Left forelimb (tissue), 1 donor: ENCODE data around the gene SRCIN1.
A peak's percentile ranks its signal among the peaks of the same experiment; 100 is the strongest.
"Not testable (repeated sequence)": the region's sequence is repeated elsewhere in the genome, so short reads cannot be mapped to it uniquely, and the experiment has no call there.

Source experiments
- DNase-seq: peaks from one replicate; pipeline ENCODE4 v3.0.0-alpha.2; 2018; ENCODE audit warnings: low spot score

Gene SRCIN1

GRCh38 chr17:38542286-38542685, 63.5 kb downstream of the SRCIN1 start:
- DNase-seq = no peak

- DNase-seq = no peak
Measured at GRCh38 chr17:38541281-38541680, 64.5 kb downstream of the SRCIN1 start.

- no peak for DNase-seq
Measured at GRCh38 chr17:38540514-38541045, 65.2 kb downstream of the SRCIN1 start.

GRCh38 chr17:38539386-38539785, 66.4 kb downstream of the SRCIN1 start:
- no peak for DNase-seq

GRCh38 chr17:38538906-38539305, 66.8 kb downstream of the SRCIN1 start:
- DNase-seq = no peak

DNA sequence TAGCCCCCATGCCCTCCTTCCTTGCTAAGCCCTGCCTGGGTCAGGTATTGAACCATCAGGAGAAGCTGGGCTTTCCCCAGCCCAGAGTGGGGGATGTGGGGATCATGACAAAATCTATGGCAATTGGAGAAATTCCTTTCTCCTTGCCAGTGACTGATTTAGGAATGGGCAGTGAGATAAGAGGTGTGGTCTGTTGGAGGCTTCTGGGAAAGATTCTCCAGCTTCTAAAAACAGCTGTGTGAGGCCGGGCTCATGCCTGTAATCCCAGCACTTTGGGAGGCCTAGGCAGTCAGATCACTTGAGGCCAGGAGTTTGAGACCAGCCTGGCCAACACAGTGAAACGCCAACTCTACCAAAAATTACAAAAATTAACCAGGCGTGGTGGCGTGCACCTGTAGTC, 69.1 kb downstream of the SRCIN1 start:
- no peak for DNase-seq

GRCh38 chr17:38535886-38536285, 69.9 kb downstream of the SRCIN1 start:
- no peak for DNase-seq

- DNase-seq = no peak
Measured at GRCh38 chr17:38534498-38534885, 71.3 kb downstream of the SRCIN1 start.

GRCh38 chr17:38533866-38534497, 71.8 kb downstream of the SRCIN1 start:
- no peak for DNase-seq

DNA sequence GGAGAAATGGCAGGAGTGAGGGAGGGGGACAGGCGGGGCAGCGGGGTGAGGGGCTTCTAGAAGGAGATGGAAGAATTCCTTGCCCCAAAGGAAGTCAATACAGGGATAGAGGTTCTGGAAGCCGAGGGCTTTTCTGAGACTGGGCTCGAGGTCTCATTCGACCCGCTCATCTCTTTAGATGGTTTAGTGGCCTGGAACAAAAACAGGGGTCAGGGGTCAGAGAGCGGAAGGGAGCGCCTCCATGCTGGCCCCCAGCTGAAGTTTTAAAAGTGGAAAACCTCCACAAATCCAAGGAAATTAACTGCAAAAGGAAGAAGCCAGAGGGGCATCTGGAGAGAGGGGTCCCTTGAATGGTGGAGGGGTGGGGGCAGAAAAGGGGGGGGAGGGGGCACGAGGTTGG, 72.5 kb downstream of the SRCIN1 start:
- DNase-seq = no peak

GRCh38 chr17:38532451-38532850, 73.3 kb downstream of the SRCIN1 start:
- no peak for DNase-seq

- DNase-seq = not testable (repeated sequence)
Measured at GRCh38 chr17:38531761-38532160, 74.0 kb downstream of the SRCIN1 start.

GRCh38 chr17:38530856-38531255, 74.9 kb downstream of the SRCIN1 start:
- not testable (repeated sequence) for DNase-seq

DNA sequence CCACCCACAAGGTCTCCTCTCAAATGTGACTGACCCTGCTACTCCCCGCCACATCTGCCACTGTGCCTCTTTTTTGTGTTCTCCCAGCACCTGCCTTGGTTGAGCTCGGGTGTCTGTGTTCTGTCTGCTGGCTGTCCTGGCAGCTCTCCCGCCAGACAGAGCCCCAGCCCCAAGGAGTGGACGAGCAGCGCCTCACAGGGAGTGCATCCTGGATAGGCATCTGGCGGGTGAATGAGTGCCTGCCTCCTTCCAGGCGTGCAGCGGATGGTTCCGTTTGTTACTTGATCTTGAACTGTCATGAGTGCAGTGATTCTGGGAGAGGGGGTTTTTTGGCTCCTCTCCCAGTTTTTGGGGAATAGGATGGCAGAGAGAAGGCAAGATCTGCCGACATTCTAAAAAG, 77.6 kb downstream of the SRCIN1 start:
- not testable (repeated sequence) for DNase-seq

GRCh38 chr17:38526526-38526925, 79.2 kb downstream of the SRCIN1 start:
- DNase-seq = not testable (repeated sequence)

GRCh38 chr17:38512473-38513058, 93.2 kb downstream of the SRCIN1 start:
- no peak for DNase-seq

DNA sequence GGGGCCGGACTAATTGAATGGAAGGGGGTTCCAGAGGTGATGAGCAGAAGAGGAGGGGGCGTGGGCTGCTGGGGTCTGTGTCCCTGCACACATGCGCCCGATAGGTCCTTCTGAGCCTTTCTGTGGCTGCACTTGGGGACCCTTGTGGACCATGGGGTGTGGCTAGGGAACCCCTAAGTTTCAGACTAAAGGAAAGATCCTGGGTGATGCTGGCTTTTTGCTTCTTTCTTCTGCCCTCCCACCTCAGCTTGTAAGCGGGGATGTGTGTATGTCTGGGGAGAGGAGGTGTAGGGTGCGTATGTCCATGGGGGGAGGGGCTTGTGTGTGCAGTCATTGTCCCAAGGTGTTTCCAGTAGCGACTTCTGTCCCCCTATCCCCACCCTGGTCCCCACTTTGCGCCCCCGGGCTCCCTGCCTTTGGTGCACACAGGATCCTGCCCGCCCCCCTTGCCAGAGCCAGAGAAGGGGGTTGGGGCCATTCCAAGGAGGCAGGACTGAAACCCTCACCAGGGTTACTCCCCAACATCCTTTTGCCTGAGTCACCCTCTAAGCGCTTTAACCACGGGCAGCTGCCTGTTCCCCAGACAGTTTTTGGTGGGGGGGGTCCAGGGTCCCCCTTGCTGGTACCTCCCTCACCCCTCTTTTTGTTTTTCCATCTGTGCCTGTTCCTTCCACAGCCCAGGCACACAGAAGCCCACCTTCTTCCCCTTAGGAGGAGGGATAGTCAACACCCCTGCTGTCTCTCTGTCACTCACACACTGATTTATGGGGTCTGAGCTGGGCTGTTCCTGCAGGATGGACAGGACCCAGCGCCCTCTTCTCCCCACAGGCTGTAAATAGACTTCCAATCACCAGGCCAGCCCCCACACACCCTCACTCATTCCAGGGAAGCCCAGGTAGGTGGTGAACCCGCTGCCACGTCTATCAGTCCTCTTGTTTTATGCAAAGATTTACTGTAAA, 94.3 kb downstream of the SRCIN1 start:
- no peak for DNase-seq

DNA sequence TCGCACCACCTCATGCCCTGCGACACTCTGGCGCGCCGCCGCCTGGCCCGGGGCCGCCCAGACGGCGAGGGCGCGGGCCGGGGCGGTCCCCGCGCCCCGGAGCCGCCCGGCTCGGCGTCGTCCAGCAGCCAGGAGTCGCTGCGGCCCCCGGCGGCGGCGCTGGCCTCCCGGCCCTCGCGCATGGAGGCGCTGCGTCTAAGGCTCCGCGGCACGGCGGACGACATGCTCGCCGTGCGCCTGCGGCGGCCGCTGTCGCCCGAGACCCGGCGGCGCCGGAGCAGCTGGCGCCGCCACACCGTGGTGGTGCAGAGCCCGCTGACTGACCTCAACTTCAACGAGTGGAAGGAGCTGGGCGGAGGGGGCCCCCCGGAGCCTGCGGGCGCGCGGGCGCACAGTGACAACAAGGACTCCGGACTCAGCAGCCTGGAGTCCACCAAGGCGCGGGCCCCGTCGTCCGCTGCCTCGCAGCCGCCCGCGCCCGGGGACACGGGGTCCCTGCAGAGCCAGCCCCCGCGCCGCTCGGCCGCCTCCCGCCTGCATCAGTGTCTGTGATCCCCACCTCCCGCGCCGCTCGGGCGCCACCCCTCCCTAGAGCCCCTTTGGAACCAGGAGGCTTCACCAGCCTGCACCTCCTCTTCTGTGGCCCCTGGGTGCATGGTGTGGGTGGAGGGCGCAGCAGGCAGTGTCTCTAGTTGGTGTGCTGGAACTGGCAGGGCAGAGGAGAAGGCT, 95.2 kb downstream of the SRCIN1 start:
- no peak for DNase-seq

GRCh38 chr17:38509772-38510420, 95.9 kb downstream of the SRCIN1 start:
- no peak for DNase-seq

DNA sequence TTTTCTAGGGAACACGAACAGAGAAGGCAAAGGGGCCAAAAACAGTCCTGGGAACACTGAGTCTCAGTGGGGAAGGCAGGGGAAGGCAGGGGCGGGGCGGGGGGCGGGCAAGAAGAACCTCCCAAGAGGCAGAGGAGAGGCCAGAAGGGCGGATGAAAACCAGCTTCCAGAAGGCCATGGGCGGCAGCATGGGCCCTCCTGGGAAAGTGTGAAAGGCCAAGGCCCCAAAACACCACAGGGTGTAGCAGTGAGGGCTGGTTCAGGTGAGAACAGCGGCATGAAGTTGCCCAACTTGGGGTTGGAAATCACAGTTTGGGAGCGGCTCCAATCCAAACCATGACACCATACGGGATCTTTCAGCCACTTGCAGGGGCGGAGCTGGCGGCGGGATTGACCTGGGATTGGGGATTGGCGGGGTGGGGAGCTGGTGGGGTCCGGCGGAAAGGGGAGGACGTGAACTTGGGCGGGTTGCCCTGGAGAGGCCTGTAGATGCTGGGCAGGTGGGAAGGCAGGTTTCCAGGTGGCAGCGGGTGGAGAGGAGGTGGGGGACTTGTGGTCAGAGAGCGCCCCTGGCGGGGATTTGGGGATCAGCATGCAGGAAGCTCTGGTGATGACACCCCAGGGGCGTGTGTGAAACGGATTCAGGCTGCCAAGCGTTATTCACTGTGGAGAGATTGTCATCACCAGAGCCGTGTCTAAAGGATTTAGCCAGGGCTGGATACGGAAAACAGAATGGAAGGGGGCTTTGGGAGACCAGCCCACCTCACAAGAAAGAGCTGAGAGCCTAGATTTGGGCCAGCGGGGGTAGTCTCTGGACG, 96.6 kb downstream of the SRCIN1 start:
- DNase-seq = peak; percentile 87

DNA sequence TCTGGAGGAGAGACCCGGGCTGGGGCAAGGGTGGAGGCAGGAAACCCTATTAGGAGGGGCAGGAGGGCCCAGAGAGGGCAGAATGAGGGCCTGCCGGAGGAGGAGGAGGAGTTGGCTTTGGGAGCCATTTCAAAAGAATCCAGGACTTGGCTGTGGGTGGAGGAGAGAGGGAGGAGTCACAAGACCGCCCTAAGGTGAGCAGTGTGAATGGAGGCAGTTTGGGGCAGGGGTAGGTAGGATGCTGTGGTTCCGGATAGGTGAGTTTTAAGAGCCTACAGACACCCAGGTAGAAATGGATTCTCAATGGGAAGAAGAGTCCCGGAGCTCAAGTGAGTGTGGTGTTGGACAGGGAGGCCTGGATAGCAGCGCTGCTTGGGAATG, 97.2 kb downstream of the SRCIN1 start:
- no peak for DNase-seq
